HCT116 (cell line): ENCODE data around the gene RNF207. TPM values are rescaled to one million over a fixed set of nuclear protein-coding genes. Genes with fewer than 3 reads are reported as not detected.
A peak's percentile ranks its signal among the peaks of the same experiment; 100 is the strongest.

Experiments
- ATAC-seq: fragments of 200-7000 bp; cut with Tn5 transposase; 2 replicates; pipeline ENCODE4 v1.9.1; 2020; ENCODE audit warnings: mild to moderate bottlenecking, moderate library complexity
- BruUV-seq: library from RNA; stranded (reverse); fragments of 400-500 nt; replicated peaks from 2 replicates; lab custom pipeline; 2021; lab: Mats Ljungman, UMichigan
- CTCF ChIA-PET: fragments of 300-600 bp; sonication (Branson Sonifier 250); formaldehyde crosslinking; loops from one replicate; lab custom pipeline; 2021; ENCODE audit warnings: antibody characterized with exemption; lab: Charles Lee
- POLR2A ChIA-PET: fragments of 300-600, 350-600 bp; sonication (Branson Sonifier 250); formaldehyde crosslinking; loops from one replicate; lab custom pipeline; 2021; ENCODE audit warnings: antibody characterized with exemption; lab: Charles Lee
- RAD21 ChIA-PET, 2 experiments: fragments of 300-600 bp; sonication (Branson Sonifier 250); formaldehyde crosslinking; loops; one replicate each; lab custom pipeline; 2023; ENCODE audit warnings: low total read pairs in 2 of 2; ENCODE audit not compliant: uncharacterized antibody in 2 of 2, unreplicated experiment in 2 of 2, low non-redundant PET in 1 of 2; lab: Charles Lee
- DNase-seq: peaks from one replicate; pipeline ENCODE4 v3.0.0-alpha.2; 2010; ENCODE audit warnings: low read depth, low spot score
- H2AFZ ChIP-seq: fragments of 200-600 bp; shearing (Covaris generic), sonication (generic); 2 replicates; pipeline ENCODE4 v1.6.1; 2017; ENCODE audit warnings: low read depth, mixed run types, mixed read lengths, antibody characterized with exemption, low read length; ENCODE audit not compliant: poor library complexity, severe bottlenecking
- H3K27ac ChIP-seq: 2 replicates; pipeline ENCODE4 v1.5.1; 2012; ENCODE audit warnings: low read depth, low read length
- H3K27me3 ChIP-seq: fragments of 200-600 bp; sonication (generic); 2 replicates; pipeline ENCODE4 v1.6.1; 2016; ENCODE audit warnings: mixed run types, low read length, mixed read lengths; ENCODE audit not compliant: insufficient read depth
- H3K36me3 ChIP-seq, 2 experiments: fragments of 200-500 bp in 1 of 2; fragments of 200-600 bp in 1 of 2; sonication (Bioruptor generic) in 1 of 2; sonication (generic) in 1 of 2; 2 replicates each; pipeline versions ENCODE4 v1.5.1 to v1.6.1; 2014 to 2016; ENCODE audit warnings: low read length in 2 of 2, inconsistent platforms in 1 of 2, mixed read lengths in 1 of 2, mixed run types in 1 of 2; ENCODE audit not compliant: insufficient read depth in 2 of 2, control insufficient read depth in 1 of 2
- H3K4me1 ChIP-seq, 2 experiments: fragments of 200-600 bp in 1 of 2; sonication (generic) in 1 of 2; 2 replicates each; pipeline versions ENCODE4 v1.5.1 to v1.6.1; 2012 to 2017; ENCODE audit warnings: low read length in 2 of 2, inconsistent platforms in 1 of 2, mild to moderate bottlenecking in 1 of 2, mixed read lengths in 1 of 2, mixed run types in 1 of 2, moderate library complexity in 1 of 2; ENCODE audit not compliant: insufficient read depth in 2 of 2, control insufficient read depth in 1 of 2
- H3K4me2 ChIP-seq: fragments of 200-600 bp; sonication (generic); 2 replicates; pipeline ENCODE4 v1.6.1; 2017; ENCODE audit warnings: mixed run types, low read length, mixed read lengths
- H3K4me3 ChIP-seq, 2 experiments: fragments of 200-600 bp in 1 of 2; sonication (generic) in 1 of 2; replicated peaks in 1 of 2; 2 replicates each; pipeline ENCODE4 v1.5.1; 2011 to 2016; ENCODE audit warnings: low read length in 2 of 2, control low read depth in 1 of 2, low read depth in 1 of 2, mild to moderate bottlenecking in 1 of 2, mixed read lengths in 1 of 2, mixed run types in 1 of 2
- H3K79me2 ChIP-seq: fragments of 200-600 bp; sonication (generic); 2 replicates; pipeline ENCODE4 v1.6.1; 2017; ENCODE audit warnings: mild to moderate bottlenecking, mixed run types, low read length, moderate library complexity, mixed read lengths; ENCODE audit not compliant: insufficient read depth
- H3K9ac ChIP-seq: fragments of 200-600 bp; sonication (generic); 2 replicates; pipeline ENCODE4 v1.6.1; 2016; ENCODE audit warnings: low read length, mixed read lengths
- H3K9me2 ChIP-seq: fragments of 200-600 bp; sonication (generic), shearing (Covaris generic); 2 replicates; pipeline ENCODE4 v1.6.1; 2017; ENCODE audit warnings: mixed run types, mild to moderate bottlenecking, moderate library complexity; ENCODE audit not compliant: insufficient read depth
- H3K9me3 ChIP-seq, 2 experiments: fragments of 200-500 bp in 1 of 2; fragments of 200-600 bp in 1 of 2; sonication (Bioruptor generic) in 1 of 2; sonication (generic) in 1 of 2; 2 replicates each; pipeline ENCODE4 v1.6.1; 2014 to 2017; ENCODE audit warnings: low read length in 2 of 2, mixed read lengths in 2 of 2, inconsistent platforms in 1 of 2, low read depth in 1 of 2, mild to moderate bottlenecking in 1 of 2, mixed run types in 1 of 2, moderate library complexity in 1 of 2; ENCODE audit not compliant: control insufficient read depth in 1 of 2, insufficient read depth in 1 of 2
- H4K20me1 ChIP-seq: fragments of 200-600 bp; sonication (generic), shearing (Covaris generic); 2 replicates; pipeline ENCODE4 v1.6.1; 2017; ENCODE audit warnings: mixed run types, mild to moderate bottlenecking, moderate library complexity; ENCODE audit not compliant: insufficient read depth
- CBX3 ChIP-seq: IDR thresholded peaks from 2 replicates; pipeline ENCODE4 v1.6.1; 2012; ENCODE audit warnings: low read depth
- EZH2 ChIP-seq: fragments of 200-600 bp; sonication (generic); IDR thresholded peaks from 2 replicates; pipeline ENCODE4 v1.6.1; 2017; ENCODE audit warnings: antibody characterized with exemption, mixed run types
- JUND ChIP-seq: IDR thresholded peaks from 2 replicates; pipeline ENCODE4 v1.6.1; 2012
- POLR2AphosphoS5 ChIP-seq: IDR thresholded peaks from 2 replicates; pipeline ENCODE4 v1.6.1; 2011; ENCODE audit warnings: mild to moderate bottlenecking, low read depth, low read length, moderate library complexity
- RAD21 ChIP-seq: IDR thresholded peaks from 2 replicates; pipeline ENCODE4 v1.6.1; 2012; ENCODE audit warnings: low read depth, mild to moderate bottlenecking
- SIN3A ChIP-seq: IDR thresholded peaks from 2 replicates; pipeline ENCODE4 v1.6.1; 2012; ENCODE audit warnings: low read depth
- SP1 ChIP-seq: IDR thresholded peaks from 2 replicates; pipeline ENCODE4 v1.6.1; 2012; ENCODE audit warnings: low read depth
- SRF ChIP-seq: IDR thresholded peaks from 2 replicates; pipeline ENCODE4 v1.6.1; 2012; ENCODE audit warnings: low read depth
- YY1 ChIP-seq: IDR thresholded peaks from 2 replicates; pipeline ENCODE4 v1.6.1; 2011; ENCODE audit warnings: low read length, low read depth, moderate library complexity, mild to moderate bottlenecking; ENCODE audit not compliant: insufficient replicate concordance; ENCODE audit errors: extremely low read depth
- ZFX ChIP-seq: fragments of 450-650 bp; IDR thresholded peaks from 2 replicates; pipeline ENCODE4 v1.6.1; 2017
- ZNF274 ChIP-seq: fragments of 200-500 bp; sonication (Bioruptor generic); IDR thresholded peaks from 2 replicates; pipeline ENCODE4 v1.6.1; 2014; ENCODE audit warnings: mild to moderate bottlenecking, low read depth, low read length, inconsistent platforms
- intact Hi-C: fragments of 100-400 bp; cut with micrococcal nuclease; formaldehyde crosslinking; loops from 2 replicates; pipeline ENCODE4 v1.10.0; 2022
- total RNA-seq: library from RNA; stranded (reverse); gene quantifications from one replicate; pipeline ENCODE4 v1.2.1, GENCODE V29; 2021; ENCODE audit not compliant: unreplicated experiment
- TF ChIP-seq, protein P1 (sequence below): IDR thresholded peaks from 2 replicates; pipeline ENCODE4 v1.6.1; 2012
- TF ChIP-seq, protein P2 (sequence below), 3 experiments: fragments of 200-600 bp in 1 of 3; sonication (generic) in 1 of 3; IDR thresholded peaks in 2 of 3; conservative IDR thresholded peaks in 1 of 3; 2 replicates each; pipeline ENCODE4 v1.5.1; 2012 to 2017; ENCODE audit warnings: low read depth in 2 of 3, low read length in 2 of 3, antibody characterized with exemption in 1 of 3, borderline replicate concordance in 1 of 3, control low read depth in 1 of 3, mild to moderate bottlenecking in 1 of 3, mixed read lengths in 1 of 3, mixed run types in 1 of 3, moderate library complexity in 1 of 3; ENCODE audit not compliant: insufficient read depth in 1 of 3
- TF ChIP-seq, protein P3 (sequence below): IDR thresholded peaks from 2 replicates; pipeline ENCODE4 v1.6.1; 2012
- TF ChIP-seq, protein P4 (sequence below): IDR thresholded peaks from 2 replicates; pipeline ENCODE4 v1.6.1; 2011; ENCODE audit warnings: mild to moderate bottlenecking, low read length, moderate library complexity; ENCODE audit not compliant: insufficient replicate concordance; ENCODE audit errors: extremely low read depth

RNF207 gene
- total RNA-seq, 1 experiment from 2014 or later: 61.2 TPM

DNA sequence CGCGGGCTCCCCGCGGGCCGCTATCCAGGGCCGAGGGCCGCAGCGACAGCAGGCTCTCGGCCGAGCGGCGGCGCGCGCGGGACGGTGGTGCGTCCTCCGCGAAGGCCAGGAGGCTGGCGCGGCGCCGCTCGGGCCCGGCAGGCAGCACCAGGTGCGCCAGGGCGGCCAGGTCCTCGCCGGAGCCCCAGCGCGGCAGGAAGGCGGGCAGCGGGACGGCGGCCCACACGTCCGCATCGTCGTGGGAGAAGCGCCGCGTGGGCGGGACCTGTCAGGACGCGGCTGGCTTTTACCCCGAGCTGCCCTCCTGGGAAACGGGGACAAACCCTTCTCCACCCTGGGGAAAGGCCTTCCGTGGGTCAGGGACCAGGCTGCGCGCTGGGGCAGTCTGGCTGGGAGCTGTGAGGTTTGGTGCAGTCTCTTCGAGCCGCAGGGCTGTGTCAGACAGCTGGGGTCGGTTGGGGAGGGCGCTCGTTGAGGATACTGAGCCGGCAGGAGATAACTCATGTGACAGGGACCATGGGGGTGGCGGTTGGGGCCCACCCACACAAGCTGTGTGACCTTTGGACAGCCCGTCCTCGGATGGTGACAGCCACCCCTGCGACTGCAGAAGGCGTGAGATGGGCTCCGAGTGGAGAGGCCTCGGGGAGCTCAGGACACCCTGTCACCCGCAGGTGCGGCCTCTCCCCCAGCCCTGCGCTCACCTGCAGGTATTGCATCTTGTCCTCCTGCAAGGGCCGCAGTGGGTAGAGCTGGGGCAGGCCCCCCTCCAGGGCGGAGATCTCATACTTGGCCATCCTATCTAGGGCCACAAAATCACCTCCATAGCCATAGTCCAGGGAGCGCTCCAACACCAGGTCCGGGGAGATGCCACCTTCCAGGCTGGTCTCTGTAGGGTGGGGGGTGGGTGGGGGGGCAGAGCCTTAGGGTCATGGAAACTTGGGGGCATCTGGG is 44.1 kb downstream of the RNF207 start:
- no TSS peak for BruUV-seq
- ATAC-seq (no peak), DNase-seq (no peak)
- H3K4me3 ChIP-seq: peak overlapping the region; percentile 17 to 23; a peak in 2 of 4 replicates
- no peaks in the 10 kb centered on the region for H3K79me2 ChIP-seq
- ChIA-PET POLR2A (no interaction called here), CTCF (interaction anchor here (0.7 to 1.5 kb wide), 3 partner anchors 9 to 173 kb away, joined by 3 to 5 read pairs (median 4); partner anchors contain the start of gene ACOT7), RAD21 (no interaction called here)
- no peak overlapping the region for H2AFZ ChIP-seq
- H3K36me3 ChIP-seq: no peaks in the 10 kb centered on the region
- H3K9ac ChIP-seq: no peak overlapping the region
- no peak overlapping the region; the same call in 1 of the 2 replicates for H3K27ac ChIP-seq
- peaks cover 17 to 34% of the 10 kb centered on the region in 2 experiments; a peak in 3 of 4 replicates for H3K4me1 ChIP-seq
- H3K9me2 ChIP-seq: no peaks in the 10 kb centered on the region
- H4K20me1 ChIP-seq: no peaks in the 10 kb centered on the region
- no peaks in the 10 kb centered on the region for H3K27me3 ChIP-seq
- no peaks in the 10 kb centered on the region for H3K9me3 ChIP-seq
- peak overlapping the region; percentile 55 for H3K4me2 ChIP-seq
- TF ChIP-seq CBX3 (no peak), ZFX (no peak), POLR2AphosphoS5 (no peak), EZH2 (no peak), JUND (no peak), YY1 (no peak)
- intact Hi-C loops: loop anchor here (5.0 kb wide), 1 partner anchor 957 kb away; no protein-coding TSS in a partner anchor

DNA sequence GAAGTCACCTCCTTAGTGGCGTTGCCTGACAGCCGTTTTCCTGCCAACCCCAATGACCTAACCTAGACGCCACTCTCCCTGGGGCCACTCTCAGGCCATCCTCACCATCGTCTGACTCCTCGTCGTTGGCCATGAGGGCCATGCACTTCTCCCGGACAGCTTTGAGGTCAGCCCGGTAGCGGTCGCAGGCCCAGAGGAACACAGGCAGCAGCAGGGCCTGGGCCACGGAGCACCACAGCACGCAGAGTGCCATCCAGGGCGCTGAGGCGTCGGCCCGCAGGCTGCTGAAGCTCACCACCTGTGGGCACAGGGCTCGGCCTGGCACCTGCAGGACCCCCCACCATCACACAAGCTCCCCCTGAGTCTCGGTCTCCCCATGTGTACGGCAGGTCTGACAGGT is 45.3 kb downstream of the RNF207 start:
- POLR2A ChIA-PET: no interaction called here
- Histone ChIP-seq H3K36me3 (no peaks in the 10 kb centered on the region), H3K9me2 (no peaks in the 10 kb centered on the region), H3K9me3 (no peaks in the 10 kb centered on the region), H3K79me2 (no peaks in the 10 kb centered on the region), H3K9ac (no peak overlapping the region), H3K4me2 (no peak overlapping the region), H3K27ac (no peak overlapping the region), H3K4me1 (peaks cover 15 to 22% of the 10 kb centered on the region in 2 experiments; a peak in 3 of 4 replicates), H4K20me1 (no peaks in the 10 kb centered on the region), H3K4me3 (no peak overlapping the region), H2AFZ (no peak overlapping the region), H3K27me3 (no peaks in the 10 kb centered on the region)
- ATAC-seq (no peak), DNase-seq (no peak)
- RAD21 ChIA-PET: no interaction called here
- BruUV-seq: no TSS peak
- CTCF ChIA-PET: no interaction called here
- intact Hi-C loops: no loop called here
- TF ChIP-seq, protein P1, sequence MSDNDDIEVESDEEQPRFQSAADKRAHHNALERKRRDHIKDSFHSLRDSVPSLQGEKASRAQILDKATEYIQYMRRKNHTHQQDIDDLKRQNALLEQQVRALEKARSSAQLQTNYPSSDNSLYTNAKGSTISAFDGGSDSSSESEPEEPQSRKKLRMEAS: no peak
- TF ChIP-seq ZFX (no peak), YY1 (no peak), ZNF274 (no peak), SIN3A (no peak), SP1 (no peak), SRF (no peak), EZH2 (no peak), RAD21 (no peak)
- TF ChIP-seq, protein P2, sequence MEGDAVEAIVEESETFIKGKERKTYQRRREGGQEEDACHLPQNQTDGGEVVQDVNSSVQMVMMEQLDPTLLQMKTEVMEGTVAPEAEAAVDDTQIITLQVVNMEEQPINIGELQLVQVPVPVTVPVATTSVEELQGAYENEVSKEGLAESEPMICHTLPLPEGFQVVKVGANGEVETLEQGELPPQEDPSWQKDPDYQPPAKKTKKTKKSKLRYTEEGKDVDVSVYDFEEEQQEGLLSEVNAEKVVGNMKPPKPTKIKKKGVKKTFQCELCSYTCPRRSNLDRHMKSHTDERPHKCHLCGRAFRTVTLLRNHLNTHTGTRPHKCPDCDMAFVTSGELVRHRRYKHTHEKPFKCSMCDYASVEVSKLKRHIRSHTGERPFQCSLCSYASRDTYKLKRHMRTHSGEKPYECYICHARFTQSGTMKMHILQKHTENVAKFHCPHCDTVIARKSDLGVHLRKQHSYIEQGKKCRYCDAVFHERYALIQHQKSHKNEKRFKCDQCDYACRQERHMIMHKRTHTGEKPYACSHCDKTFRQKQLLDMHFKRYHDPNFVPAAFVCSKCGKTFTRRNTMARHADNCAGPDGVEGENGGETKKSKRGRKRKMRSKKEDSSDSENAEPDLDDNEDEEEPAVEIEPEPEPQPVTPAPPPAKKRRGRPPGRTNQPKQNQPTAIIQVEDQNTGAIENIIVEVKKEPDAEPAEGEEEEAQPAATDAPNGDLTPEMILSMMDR (IDR thresholded peaks at IDR 0.05 in 2 of 3, conservative IDR thresholded peaks at IDR 0.05 in 1 of 3; ENCODE audit: borderline replicate concordance in 1 of 3, insufficient read depth in 1 of 3, low read depth in 2 of 3, low read length in 2 of 3): no peak
- TF ChIP-seq, protein P3, sequence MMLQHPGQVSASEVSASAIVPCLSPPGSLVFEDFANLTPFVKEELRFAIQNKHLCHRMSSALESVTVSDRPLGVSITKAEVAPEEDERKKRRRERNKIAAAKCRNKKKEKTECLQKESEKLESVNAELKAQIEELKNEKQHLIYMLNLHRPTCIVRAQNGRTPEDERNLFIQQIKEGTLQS: no peak
- TF ChIP-seq, protein P4, sequence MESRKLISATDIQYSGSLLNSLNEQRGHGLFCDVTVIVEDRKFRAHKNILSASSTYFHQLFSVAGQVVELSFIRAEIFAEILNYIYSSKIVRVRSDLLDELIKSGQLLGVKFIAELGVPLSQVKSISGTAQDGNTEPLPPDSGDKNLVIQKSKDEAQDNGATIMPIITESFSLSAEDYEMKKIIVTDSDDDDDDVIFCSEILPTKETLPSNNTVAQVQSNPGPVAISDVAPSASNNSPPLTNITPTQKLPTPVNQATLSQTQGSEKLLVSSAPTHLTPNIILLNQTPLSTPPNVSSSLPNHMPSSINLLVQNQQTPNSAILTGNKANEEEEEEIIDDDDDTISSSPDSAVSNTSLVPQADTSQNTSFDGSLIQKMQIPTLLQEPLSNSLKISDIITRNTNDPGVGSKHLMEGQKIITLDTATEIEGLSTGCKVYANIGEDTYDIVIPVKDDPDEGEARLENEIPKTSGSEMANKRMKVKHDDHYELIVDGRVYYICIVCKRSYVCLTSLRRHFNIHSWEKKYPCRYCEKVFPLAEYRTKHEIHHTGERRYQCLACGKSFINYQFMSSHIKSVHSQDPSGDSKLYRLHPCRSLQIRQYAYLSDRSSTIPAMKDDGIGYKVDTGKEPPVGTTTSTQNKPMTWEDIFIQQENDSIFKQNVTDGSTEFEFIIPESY: no peak
